ENCODE results near the gene SHANK1.

GRCh38 chr19:50690439-50690838, 29.2 kb downstream of the SHANK1 start:
- TF ChIP-seq CTCF (conservative IDR thresholded peaks at IDR 0.05; ENCODE audit: low read length) (no peak), EZH2phosphoT487 (IDR thresholded peaks at IDR 0.05; ENCODE audit: borderline replicate concordance, low read depth, low read length) (no peak)

Data from OCI-LY7 (cell line).